Right lobe of liver (tissue), 4 donors: ENCODE measurements around the gene ZNF2.

Experiments used
- CTCF ChIP-seq, 4 donors: fragments of 200-600 bp in 3 of 4; fragments of 450-650 bp in 1 of 4; IDR thresholded peaks; one replicate each; pipeline versions ENCODE4 v1.5.1 to v1.8.0; 2016 to 2022; ENCODE audit warnings: antibody characterized with exemption in 4 of 4, mild to moderate bottlenecking in 2 of 4
- POLR2A ChIP-seq: fragments of 450-650 bp; IDR thresholded peaks from one replicate; pipeline ENCODE4 v1.6.1; 2017; ENCODE audit warnings: antibody characterized with exemption, mild to moderate bottlenecking
- donor health status: DM: no; HTN: no; CAD: no.
- donor health status: DM: no; HTN: no; CAD: no.
- donor health status: DM: no; HTN: yes; CAD: no.

GRCh38 chr2:95185973-95186372 lies 20.4 kb downstream of the ZNF2 start:
- TF ChIP-seq CTCF (IDR thresholded peaks at IDR 0.05): no peak
- TF ChIP-seq POLR2A: no peak
